CD4-positive, alpha-beta T cell treated with Interleukin-10 for 1 hour (primary cell): ENCODE results near the gene MLIP.
"Not testable (repeated sequence)": the region's sequence is repeated elsewhere in the genome, so short reads cannot be mapped to it uniquely, and the experiment has no call there.

Source experiments
- DNase-seq: peaks from one replicate; pipeline ENCODE4 v3.0.0-alpha.2; 2020

MLIP gene

DNA sequence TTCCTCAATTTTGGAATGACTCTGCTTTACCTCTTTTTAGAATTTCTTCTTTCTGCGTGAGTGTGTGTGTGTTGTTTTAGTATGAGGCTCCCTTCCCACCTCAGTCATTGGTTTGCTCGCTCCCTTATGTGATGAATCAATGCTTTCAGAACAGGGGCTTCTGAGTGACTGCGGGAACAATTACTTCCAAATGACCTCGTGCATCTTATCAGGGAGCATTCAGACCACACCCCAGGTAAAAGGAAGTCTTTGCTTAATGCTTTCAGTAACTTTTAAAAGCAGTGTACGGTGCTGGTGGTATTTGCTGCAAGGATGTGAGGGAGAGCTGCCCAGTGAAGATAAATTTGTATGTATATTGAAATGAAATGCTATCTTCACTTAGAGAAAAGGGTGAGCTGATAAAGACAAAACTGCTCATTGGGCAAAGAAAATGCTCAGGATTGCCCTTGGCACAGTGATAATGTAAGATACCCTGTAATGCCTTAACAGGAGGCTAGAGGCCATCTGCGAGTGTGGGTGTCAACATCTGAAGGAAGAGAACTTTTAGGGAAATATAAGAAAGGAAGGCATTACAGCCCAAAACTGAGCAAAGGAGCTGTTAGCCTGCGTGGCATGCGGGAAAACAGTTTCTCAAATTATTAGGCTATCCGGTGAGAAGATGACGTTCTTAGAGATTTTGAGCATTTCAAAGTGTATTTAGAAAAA, at the start of gene MLIP:
Gene MLIP (plus strand): TSS at position 103 of the 705 bp plus-strand sequence. CDS start 37 bp downstream, at position 140.
- no peak for DNase-seq

- DNase-seq = no peak
Measured at GRCh38 chr6:54063228-54063539, 48.1 kb upstream of the MLIP start.

GRCh38 chr6:54068694-54069093, 42.5 kb upstream of the MLIP start:
- no peak for DNase-seq

DNA sequence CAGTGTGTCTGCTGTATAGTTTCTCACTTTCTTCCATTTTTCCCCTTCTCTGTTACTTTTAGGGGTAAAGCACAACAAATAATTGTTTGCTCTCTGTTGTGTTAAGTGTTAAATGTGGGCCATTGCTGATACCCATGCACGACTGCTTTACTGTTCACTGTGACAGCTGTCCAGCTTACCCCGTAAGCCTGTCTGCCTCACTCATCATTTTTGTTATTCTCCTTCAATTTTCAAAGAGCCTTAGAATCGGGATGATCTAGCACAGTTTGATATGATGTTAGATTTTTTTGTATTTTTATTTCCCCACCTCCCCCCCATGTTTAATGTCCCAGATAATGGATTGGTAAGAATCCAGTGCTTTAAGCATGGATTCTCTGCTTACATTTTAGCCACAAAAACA, 41.2 kb upstream of the MLIP start:
- DNase-seq = no peak

GRCh38 chr6:54071821-54072340, 39.4 kb upstream of the MLIP start:
- no peak for DNase-seq

GRCh38 chr6:54072635-54073313, 38.5 kb upstream of the MLIP start:
- no peak for DNase-seq

- DNase-seq = no peak
Measured at GRCh38 chr6:54073487-54073886, 37.8 kb upstream of the MLIP start.

DNA sequence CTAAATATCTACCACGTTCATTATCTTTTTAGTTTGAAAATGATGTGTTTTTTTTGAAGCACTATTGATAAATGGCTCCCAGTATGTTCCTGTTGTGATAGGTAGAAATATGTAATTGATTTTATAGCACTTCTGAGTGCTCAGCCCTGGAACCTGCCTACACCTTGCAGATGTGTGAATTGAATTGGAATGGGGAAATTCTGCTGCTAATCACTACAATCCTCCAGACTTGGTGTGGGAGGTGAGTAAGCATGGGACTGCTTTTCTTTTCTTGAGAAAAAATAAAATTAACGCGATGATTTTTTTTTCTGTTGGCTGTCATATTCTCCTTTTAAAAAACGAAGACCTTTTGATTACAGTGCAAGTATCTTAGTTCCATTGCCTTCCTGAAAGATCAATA, 37.1 kb upstream of the MLIP start:
- no peak for DNase-seq

GRCh38 chr6:54074578-54075195, 36.6 kb upstream of the MLIP start:
- no peak for DNase-seq

DNA sequence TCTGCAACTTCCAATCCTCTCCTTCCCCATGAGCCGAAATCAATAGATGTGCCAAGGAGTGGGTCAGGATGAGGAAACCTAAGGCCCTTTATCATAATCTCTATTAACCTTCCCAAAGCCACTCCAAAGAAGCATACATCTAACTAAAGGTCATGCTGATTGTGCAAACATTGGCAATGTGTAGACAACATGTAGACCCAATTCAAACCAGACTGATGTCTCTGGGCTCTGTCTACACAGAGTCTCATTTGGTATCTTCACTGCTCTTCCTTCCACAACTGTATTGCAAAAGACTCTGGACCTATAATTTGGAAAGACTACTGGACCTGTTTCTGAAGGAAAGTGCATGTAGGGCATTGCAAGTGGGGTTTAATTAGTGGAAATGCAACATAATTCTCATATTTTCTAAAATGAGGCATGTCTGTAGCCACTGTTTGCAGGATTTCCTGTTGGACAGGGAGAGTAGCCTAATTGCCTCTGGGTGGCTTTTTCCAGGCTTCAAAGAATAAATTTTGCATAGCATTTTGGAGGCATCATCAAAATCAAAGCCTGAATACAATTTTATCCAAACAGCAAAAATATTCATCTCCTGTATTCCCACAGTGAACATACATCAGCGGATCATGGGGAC, 35.0 kb upstream of the MLIP start:
- no peak for DNase-seq

DNA sequence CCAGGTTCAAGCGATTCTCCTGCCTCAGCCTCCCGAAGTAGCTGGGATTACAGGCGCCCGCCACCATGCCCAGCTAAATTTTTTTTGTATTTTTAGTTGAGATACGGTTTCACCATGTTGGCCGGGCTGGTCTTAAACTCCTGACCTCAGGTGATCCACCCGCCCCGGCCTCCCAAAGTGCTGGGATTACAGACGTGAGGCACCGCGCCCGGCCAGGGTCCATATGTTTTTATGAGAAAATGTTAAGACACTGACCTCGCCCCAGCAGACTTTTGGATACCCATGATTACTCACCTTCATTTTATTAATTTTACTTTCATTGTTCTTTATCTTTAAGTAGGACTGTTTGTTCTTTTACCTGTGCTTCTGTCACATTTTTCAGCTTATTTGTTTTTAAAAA, 29.7 kb upstream of the MLIP start:
- DNase-seq = not testable (repeated sequence)

GRCh38 chr6:54083287-54083686, 28.0 kb upstream of the MLIP start:
- DNase-seq = no peak

DNA sequence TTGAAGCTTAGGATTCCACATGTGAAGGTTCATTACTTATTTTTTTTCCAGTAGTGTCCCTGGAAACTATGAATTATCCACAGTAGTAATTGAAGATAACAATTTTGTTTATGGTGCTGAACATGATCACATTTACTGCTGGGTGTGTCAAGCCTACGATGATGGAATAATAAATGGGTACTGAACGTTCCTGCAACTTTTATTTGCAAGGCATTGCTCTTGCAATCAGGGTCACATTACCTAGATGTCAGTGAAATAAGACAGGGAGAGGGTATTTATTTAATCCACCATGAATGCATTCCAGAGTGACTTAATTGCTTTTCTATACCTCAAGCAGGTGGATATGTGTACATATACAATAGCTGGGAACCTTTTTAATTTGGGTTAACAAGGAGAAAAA, 27.0 kb upstream of the MLIP start:
- DNase-seq = no peak

- DNase-seq = no peak
Measured at GRCh38 chr6:54085047-54085446, 26.2 kb upstream of the MLIP start.

DNA sequence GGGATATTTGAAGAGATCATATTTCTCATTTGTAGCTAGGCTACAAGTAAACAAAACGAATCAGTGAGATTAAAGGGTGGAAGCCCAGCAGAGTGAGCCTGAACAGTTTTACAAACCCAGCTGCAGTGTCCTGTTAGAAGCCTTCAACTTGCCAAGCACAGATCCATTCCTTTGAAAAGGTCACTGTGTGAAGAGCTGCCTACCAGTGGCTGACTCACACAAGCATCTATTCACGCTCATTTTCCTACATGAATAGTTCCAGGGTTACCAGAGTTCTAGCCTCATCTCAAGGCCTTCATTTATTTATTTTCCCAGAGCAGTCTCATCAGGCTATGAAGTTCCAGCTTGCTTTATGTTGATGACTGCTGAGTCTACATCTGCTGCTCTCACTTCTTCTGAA, 25.7 kb upstream of the MLIP start:
- DNase-seq = no peak

DNA sequence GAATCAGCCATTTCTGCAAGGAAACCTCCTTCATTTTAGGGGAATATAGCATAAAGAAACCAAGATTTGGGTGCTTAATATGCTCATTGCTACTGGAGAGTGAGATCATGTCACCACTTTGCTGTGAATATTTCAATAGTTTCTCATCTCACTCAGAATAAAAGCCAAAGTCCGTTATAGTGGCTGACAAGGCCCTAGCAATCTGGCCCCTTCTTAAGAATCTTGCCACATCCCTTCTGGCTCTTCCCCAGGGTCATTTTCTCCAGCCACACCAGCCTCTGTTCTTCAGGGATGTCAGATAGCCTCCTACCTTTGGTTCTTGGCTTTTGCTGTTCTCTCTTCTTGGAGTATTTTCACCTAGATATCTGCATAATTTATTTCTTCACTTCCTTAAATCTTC, 24.8 kb upstream of the MLIP start:
- DNase-seq = no peak

DNA sequence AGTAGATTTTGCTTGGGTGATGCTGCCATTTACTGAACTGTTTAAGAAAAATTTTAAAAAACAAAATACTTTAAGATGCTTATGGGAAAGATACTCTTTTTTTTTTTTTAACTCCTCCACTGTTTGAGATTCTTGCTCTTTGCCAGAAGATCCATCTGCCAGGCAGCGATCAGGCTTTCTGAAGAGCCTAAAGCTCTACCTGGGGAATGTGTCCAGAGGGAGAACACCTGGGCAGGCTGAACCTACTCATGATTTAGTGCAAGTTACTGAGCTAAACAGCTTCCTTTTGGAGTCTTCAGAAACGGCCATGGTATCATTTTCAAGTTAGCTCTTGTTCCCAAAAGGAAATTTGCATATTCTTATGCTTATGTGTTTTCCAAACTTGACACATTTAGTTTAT, 23.5 kb upstream of the MLIP start:
- no peak for DNase-seq

DNA sequence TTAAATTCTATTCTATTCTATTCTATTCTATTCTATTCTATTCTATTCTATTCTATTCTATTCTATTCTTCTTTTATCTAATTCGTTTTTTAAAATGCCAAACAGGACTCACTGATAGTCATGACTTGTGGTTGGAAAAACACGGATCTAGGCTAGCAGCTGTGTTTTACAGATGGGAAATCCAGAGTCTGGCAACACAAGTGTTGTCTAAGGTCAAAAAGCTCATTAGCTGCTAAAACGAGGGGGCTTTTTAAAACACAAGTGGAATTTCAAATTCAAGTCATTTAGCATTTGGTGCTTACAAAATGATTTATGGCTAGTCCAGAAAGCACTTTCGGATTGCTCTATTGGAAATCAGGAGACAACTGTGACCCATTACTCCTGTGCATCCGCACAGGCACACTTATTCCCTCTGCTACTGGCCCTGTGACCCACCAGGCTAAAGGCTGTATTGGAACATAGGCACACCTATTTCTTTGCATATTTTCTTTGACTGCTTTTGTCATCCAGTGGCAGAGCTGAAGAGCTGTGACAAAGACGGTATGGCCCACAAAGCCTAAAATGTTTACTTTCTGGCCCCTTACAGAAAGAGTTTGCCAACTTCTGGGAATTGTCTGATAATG, 17.8 kb upstream of the MLIP start:
- no peak for DNase-seq

GRCh38 chr6:54094293-54094692, 16.9 kb upstream of the MLIP start:
- DNase-seq = no peak

- no peak for DNase-seq
Measured at GRCh38 chr6:54094786-54095185, 16.5 kb upstream of the MLIP start.

DNA sequence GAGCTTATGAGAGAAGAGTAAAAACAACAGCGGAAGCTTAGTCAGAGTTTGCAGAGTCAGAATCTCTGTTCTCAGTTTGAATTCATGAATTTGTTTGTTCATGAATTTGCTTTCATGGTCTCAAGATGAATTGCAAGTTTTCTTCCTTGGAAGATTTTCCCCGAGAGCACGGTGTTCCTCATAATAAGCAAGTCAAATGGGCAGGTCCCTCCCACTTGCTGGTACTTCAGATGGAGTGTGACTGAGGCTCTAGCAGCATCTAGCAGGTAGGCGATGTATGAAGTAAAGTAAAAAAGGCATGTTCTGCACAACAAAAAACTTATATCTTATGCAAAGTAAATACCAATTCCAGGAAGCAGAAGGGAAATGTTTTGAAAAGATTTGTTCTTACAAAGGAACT, 15.5 kb upstream of the MLIP start:
- DNase-seq = no peak

GRCh38 chr6:54096811-54097210, 14.4 kb upstream of the MLIP start:
- DNase-seq = no peak

DNA sequence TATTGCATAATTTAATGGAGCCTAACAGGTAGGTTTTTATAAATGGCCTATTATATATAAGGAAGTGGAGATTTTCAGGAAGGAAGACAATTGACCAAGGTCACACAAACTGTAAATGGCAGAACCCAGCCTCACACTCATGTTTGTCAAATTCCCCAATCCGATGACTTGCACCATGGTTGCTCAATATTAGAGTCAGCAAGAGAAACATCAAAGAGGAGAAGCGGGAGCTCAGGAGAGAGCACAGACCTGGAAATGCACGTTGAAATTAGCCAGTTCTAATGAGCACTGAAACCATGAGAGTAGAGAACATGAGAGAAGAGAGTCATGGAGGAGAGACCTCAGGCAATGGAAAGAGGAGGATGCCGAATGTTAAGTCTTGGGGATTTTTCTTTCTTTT, 13.5 kb upstream of the MLIP start:
- no peak for DNase-seq
